Measurements from ENCODE around the gene ITGAL. TPM values are rescaled to one million over a fixed set of nuclear protein-coding genes. Genes with fewer than 3 reads are reported as not detected.
"Not testable (repeated sequence)": the region's sequence is repeated elsewhere in the genome, so short reads cannot be mapped to it uniquely, and the experiment has no call there.

Gene ITGAL
- total RNA-seq, 1 donor from 2014 or later: not detected

DNA sequence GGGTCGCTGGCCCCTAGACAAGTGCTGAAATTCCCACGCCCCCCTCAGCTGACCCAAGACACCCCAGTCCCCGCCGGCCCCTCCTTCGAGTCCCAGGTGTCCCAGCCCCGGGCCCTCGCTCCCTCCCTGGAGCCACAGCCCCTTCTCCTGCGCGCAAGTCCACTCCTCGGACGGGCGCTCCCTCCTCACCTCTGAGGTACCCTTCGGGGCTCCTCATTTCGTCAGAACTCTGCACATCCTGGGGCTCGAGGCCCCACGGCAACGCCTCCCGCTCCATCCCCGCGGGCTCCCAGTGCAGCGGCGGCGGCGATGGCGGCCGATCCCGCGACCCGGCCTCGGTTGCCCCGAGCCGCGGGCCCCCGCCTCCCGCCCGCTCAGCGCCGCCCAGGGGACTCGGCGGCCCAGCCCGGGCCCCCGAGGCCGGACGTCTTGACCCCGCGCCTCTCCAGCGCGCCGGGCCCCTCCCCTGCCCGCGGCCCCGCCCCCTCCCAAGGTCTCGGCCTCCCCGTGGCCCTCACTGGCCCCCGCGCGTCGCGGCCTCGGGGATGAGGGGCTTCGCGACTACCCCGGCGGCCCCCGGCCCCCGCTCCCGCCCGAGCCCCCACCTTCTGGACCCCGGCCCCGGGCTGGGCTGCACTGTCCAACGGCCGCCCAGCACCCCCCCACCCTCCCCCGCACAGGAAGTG, 53.7 kb downstream of the ITGAL start, which contains the start of gene ZNF768:
Gene ZNF768 (minus strand): TSS at position 430 of the 686 bp plus-strand sequence. CDS start 153 bp downstream, at position 277.
- DNase-seq (ENCODE audit: low read depth, low spot score): no peak

DNA sequence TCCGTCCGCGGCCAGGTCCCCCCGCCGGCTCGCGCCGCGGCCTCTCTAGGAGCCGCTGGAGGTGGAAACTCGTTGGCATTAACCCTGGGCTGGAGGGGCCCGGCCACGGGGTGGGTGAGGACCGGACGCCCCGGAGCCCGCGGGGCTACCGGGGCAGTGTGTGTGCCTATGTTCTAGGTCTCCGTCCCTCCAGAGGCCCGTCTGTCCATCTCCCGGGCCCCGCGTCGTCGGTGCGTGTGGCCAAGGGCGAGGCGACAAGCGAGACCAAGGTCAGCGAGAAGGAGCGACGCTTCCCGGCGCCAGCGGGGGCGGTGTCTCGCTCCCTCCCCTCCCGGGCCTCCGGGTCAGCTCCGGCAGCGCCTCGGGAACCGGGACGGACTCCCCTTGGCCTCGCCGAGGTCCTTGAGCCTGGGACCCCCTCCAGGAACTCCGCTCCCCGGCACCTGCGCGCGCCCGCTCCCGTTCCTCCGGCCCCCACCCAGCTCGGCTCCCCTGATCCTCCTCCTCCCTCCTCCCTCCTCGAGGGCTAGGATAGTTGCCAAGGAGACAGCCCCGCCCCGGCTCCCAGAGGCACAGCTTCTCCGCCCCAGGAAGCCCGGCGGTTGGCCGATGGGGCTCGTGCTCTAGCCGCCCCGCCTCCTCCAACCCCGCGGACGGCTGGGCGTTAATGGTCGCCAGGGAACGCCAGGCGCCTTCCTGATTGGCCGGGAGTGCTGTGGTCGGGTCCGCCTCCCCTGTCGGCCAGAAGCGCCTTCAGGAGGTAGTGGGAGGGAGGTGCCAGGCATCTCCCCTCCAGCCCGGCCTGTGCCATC, 54.5 kb downstream of the ITGAL start:
- peak; percentile 91 for DNase-seq (ENCODE audit: low read depth, low spot score)

DNA sequence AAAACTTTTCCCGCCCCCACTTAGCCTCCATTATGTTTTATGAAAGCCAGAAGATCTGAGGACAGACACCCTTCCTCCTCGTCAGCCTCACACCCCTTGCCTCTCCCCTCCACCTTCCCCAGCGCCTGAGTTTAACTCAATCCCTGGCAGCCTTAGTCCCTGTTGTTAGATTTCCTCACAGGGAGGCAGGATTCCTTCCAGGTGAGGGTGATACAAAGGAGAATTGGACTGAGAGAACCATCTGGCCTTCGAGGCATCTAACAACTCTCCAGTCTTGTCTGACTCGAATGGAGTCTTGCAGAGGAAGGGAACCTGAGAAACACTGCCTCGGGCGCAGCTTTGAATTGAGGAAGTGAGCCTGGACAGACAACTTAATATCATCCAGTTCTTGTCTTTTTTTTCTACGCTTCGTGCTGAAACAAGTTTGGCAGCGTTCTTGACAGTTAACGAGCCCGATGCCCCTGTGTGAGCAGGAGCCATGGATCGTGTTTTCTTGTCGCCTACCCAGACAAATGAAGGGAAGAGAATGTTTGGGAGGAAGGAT, 55.2 kb downstream of the ITGAL start:
- no peak for DNase-seq (ENCODE audit: low read depth, low spot score)

DNA sequence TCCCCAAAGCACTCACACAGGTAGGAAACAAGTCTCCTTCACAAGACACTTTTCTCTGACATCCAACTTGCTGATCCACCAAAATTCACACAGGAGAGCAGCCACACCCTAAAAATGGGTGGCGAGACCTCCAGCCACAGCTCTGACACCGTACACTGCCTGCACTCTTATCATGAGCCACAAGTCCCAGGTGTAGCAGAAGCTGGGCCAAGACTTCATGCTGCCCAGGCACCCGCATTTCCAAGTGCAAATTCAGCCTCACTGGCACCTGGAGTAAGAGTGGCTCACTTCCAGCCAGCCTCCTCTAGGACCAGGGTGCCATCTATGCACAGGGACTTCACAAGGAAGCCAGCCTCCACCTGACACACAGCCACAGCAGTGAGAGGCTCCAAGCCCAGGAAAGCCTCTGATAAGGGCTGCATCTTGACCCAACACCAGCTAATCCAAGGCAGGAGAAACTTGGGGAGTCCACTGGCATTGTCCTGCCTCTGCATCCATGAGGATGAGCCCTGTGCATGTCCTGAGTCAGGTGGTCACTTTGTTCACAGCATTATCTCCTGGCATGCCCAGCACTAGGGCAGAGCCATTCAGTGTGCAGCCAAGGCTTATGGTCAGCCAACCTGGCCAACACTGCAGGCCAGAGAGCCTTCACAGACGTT, 56.4 kb downstream of the ITGAL start:
- no peak for DNase-seq (ENCODE audit: low read depth, low spot score)

DNA sequence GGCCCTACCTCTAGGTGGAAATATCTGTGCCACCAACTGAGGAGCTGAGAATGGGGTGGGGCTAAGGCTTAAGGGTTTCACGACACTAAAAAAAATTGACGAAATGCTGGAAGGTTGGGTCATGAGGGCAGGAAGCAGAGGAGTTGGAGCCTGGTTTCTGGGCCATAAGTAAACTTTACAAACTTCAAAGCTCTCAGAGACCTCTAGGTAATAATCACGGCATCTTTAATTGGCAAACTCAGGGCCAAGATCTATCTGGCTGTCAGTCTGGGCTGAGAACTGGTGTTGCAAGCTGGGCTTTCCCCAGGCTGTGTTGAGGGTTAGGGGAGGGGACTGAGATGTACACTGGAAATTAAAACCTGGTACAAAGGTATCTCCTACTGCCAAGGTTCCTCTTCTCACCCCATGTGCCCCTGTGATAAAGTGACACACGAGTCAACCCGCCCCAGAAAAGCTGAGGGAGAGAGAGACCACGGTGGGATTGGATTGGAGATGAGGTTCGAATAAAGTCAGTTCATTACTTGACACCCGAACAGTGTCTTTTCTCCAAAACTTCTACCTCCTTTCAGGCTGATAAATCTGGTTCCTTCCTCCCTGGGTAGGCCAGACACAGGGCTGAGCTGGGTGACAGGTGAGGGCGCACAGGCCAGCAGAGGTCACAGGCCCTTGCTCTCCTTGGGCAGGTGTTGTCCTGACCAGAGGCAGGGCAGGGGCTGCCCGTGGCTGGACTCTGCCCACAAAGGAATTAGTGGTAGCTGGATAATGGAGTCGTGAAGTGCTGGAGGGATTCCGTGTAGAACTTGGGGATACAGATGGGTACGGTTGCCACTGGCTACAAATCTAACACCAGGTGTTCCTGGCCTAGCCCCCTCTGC, 57.9 kb downstream of the ITGAL start:
- DNase-seq (ENCODE audit: low read depth, low spot score): no peak

DNA sequence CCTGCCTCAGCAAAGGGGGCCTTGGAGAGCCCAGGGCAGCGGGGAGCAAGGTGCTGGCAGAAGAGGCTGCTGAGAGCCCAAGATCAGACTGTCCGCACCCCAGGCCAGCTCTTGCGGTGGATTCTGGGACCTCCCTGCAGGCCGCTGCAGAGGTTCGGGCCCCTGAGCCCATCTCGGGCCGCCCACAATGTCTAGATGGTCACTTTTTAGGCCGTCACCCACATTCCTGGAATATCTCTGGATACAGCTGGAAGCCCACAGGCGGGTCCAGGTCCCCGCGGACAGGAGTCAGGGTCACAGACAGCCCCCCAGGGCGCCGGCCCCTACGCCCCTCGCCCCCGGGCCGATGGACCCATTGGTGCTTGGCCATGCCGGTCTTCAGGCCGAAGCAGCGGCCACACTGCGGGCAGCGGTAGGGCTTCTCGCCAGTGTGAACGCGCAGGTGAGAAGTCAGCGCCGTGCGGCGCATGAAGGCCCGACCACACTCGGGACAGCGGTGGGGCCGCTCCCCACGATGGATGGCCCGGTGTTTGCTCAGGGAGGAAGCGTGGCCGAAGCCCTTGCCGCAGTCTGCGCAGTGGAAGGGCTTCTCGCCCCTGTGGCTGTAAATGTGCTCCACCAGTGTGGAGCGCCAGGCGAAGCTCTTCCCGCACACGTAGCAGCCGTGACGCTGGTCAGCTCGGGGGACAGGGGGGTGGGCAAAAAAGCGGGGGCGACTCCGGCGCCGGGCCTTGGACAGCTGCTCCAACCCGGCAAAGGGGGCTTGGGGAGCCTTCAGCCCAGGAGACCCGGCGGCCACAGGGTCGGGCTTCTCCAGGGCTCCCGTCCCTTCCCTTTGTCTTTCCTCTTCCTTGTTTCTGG, 60.0 kb downstream of the ITGAL start:
- DNase-seq (ENCODE audit: low read depth, low spot score): no peak

DNA sequence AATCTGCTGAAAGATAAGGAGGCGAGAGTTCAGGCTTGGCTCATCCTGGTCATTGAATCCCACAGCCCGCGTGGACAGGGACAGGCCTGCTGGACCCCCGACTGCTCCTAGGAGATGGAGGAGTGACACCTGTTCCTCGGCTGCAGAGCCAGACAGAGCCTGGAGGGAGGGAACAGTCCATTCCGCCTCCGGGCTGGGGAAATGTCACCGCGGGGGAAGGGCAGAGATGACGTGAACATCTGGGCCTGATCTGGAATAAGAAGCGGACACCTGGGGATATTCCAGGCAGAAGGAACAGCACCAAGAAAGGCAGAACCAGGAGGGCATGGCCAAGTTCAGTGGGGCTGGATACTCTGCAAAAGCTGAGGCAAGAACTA, 60.6 kb downstream of the ITGAL start:
- no peak for DNase-seq (ENCODE audit: low read depth, low spot score)

DNA sequence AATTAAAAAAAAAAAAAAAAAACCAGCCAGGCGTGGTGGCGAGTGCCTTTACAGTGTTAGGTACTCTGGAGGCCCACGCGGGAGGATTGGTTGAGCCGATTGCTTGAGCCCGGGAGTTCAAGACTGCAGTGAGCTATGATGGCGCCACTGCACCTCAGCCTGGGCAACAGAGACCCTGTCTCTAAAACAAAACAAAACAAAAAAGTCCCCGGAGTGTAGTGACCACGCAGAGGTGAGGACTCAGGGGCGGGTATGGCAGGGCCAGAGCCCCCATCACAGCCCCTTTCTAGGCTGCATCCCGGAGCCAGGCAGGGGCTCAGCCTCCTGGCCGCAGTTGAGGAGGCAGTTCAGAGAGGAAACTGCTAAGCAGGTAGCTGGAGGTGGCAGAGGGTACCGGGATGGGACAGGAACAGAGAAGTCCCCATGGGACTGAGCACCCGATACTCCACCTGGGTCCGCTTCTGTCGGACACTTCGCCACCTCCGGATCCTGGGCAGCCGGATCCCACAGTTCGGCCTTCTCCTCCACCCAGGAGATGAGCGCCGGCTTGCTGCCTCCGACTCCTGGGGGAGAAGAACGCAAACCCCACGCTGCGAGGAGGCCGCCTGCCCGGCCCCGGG, 61.3 kb downstream of the ITGAL start:
- no peak for DNase-seq (ENCODE audit: low read depth, low spot score)

DNA sequence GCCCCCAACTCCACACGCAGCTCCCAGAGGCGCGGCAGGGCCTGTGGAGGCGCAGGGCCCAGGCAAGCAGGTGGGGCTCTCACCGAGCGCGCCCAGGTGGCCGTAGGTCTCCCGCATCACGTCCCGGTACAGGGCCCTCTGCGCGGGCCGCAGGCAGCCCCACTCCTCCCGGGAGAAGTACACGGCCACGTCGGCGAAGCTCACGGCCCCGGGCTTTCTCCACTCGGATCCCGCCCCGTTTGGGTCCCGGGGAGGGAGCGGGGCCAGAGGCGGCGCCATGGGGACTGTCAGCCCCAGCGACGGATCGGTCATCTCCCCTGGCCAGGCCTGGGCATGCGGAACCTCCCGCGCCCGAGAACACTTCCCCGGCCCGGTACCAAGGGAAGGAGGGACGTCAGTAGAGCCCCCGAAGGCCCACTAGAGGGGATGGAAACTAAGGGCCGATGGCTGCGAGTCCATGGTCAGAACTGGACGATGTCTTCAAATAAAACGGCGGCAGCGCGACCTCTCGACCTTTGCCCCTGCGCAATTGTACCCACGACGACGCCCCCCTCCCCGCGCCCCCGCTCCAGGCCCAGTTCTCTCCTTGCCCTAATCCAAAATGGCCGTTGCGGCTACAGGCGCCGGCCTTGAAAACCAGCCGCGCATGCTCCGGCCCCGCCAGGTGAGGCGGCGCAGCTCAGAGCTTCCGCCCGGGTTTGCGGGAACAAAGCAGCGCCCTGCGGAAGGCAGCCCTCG, 62.0 kb downstream of the ITGAL start, which contains the start of gene ZNF747:
Gene ZNF747 (minus strand): TSS at position 491 of the 738 bp plus-strand sequence. CDS start 179 bp downstream, at position 312.
- DNase-seq (ENCODE audit: low read depth, low spot score): peak; percentile 30

DNA sequence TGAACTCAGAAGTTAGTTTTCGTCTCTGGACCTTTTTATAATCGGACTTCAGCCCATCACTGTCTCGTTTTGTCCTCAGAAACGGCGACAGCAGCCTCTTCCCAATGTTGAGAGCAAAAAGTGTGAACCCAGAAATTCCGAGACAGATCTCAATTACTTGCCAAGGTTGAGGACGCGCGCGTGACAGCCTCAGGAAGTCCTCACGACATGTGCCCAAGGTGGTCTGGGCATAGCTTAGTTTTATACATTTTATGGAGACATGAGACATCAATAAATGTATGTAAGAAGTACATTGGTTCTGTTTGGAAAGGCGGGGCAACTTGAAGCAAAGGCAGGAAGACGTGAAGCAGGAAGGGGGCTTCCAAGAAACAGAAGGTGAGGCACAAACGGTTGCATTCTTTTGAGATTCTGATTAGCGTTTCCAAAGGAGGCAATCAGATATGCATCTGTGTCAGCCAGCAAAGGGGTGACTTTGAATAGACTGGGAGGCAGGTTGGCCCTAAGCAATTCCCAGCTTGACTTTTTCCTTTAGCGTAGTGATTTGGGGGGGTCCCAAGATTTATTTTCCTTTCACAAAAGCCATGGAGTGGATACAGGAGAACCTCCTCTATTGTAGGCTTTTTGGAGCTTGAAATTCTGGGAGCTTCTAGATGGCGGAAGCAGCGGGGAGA, 62.7 kb downstream of the ITGAL start:
- DNase-seq (ENCODE audit: low read depth, low spot score): no peak

DNA sequence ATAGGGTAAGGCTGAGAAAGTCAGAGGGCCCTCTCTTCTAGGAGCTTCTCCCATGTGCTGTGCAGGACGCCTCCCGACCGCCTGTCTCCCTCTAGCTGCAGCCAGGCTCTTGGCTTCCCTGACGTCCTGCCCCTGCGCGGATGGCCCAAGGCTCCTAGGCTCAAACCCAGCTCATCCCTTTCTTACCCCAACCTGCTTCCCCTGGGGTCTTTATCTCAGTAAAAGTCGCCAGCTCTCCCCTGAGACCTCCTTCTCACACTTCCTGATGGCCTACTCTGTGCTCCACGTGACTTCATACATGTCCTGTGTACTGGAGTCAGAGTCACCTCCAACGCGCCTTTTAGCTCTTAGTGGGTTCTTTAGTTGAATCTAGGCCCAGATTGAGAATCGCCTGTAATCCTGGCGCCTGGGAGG, 63.2 kb downstream of the ITGAL start:
- DNase-seq (ENCODE audit: low read depth, low spot score): peak; percentile 33

DNA sequence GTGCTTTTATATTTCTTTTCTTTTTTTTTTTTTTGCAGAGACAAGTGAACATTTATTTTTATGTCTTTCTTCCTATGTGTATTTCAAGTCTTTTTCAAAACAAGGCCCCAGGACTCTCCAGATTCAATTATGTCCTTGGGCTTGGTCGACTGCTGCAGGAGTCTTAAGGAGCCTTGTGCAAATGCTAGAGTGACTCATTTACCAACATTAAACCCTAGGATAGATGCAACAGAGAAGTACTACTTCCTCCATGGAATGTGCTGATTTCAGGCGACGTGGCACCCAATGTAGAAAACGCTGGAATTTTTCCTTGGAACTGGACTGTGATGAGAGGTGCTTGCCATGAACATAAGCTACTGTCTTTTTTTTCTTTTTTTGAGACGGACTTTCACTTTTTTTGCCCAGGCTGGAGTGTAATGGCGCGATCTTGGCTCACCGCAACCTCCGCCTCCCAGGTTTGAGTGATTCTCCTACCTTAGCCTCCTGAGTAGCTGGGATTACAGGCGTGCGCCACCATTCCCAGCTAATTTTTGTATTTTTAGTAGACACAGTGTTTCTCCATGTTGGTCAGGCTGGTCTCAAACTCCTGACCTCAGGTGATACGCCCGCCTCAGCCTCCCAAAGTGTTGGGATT, 64.0 kb downstream of the ITGAL start:
- not testable (repeated sequence) for DNase-seq (ENCODE audit: low read depth, low spot score)

DNA sequence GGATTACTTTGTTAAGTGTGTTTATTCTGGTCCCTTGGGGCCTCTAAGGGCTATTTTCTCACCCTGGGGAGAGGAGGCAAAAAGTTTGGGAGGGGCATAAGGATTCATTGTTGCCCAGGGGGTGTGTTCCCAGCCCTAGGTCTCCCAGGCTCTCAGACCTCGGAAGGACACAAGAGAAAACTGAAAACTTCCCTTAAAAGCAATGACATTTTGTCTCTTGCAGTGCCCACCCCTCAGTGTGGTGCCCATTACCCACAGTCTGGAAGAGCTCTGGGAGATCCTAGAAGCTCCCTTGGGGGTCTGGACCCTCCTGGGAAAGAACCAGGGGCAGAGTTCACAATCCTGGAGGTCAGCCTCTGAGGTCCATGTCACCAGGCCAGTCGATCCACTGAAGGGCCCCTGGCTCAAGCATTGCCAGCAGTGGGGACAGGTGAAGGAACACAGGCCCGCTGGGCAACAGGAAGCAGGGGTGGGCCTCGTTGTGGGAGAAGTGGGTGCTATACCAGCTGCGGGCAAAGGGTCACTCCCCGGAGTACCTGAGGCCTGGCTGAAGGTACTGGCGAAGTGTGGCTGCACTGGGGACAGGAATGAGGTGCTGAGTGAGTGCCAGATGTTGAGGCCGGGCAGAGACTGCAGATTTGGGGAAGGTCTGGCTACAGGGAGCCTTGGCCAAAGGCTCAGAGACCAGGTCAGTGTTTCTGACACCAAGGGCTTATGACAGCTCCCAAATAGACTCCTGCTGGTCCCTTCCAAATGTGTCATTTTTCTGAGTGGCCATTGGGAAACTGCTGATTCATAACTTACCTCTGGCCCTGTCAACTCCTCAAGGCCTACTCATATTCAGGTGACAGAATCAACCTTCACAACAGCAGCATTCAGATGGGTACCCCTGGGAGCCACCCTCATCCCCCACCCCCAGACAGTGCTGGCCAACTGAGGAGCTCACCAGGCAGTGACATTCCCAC, 66.7 kb downstream of the ITGAL start:
- no peak for DNase-seq (ENCODE audit: low read depth, low spot score)

DNA sequence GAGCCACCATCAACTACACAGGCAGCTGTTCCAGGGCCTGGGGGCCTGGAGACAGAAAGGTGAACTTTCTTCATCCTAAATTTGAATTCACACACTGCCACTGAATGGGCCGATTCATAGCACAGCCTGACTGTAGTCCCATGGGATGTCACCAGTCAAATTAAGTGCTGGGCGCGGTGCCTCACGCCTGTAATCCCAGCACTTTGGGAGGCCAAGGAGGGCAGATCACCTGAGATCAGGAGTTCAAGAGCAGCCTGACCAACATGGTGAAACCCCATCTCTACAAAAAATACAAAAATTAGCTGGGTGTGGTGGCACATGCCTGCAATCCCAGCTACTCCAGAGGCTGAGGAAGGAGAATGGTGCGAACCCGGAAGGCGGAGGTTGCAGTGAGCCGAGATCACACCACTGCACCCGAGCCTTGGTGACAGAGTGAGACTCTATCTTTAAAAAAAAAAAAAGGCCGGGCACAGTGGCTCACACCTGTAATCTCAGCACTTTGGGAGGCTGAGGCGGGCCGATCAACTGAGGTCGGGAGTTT, 67.5 kb downstream of the ITGAL start:
- DNase-seq (ENCODE audit: low read depth, low spot score): not testable (repeated sequence)

DNA sequence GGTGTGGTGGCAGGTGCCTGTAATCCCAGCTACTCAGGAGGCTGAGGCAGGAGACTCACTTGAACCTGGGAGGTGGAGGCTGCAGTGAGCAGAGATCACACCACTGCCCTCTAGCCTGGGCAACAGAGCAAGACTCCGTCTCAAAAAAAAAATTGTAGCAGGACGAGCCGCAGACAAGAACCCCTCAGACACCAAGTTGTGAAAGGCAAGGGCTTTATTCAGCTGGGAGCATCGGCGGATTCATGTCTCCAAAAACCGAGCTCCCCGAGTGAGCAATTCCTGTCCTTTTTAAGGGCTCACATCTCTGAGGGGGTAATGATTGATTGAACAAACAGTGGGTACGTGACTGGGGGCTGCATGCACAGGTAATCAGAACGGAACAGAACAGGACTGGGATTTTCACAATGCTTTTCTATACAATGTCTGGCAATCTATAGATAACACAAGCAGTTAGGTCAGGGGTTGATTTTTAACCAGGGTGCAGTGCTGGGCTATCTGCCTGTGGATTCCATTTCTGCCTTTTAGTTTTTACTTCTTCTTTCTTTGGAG, 68.4 kb downstream of the ITGAL start:
- DNase-seq (ENCODE audit: low read depth, low spot score): not testable (repeated sequence)

Data from pulmonary artery endothelial cell (primary cell).